Panc1 (cell line): ENCODE results near the gene PDE9A.

Experiments
- CTCF ChIP-seq: fragments of 450-650 bp; IDR thresholded peaks from 2 replicates; pipeline ENCODE4 v1.5.1; 2017; ENCODE audit warnings: mild to moderate bottlenecking
- POLR2AphosphoS5 ChIP-seq: IDR thresholded peaks from 2 replicates; pipeline ENCODE4 v1.6.1; 2012; ENCODE audit warnings: mild to moderate bottlenecking, low read depth, low read length, moderate library complexity
- REST ChIP-seq, 2 experiments: IDR thresholded peaks; 2 replicates each; pipeline ENCODE4 v1.6.1; 2011 to 2012; ENCODE audit warnings: low read depth in 2 of 2, control low read depth in 1 of 2, low read length in 1 of 2, mild to moderate bottlenecking in 1 of 2, moderate library complexity in 1 of 2; ENCODE audit not compliant: insufficient read depth in 1 of 2
- SIN3A ChIP-seq: IDR thresholded peaks from 2 replicates; pipeline ENCODE4 v1.6.1; 2012; ENCODE audit warnings: low read depth, mild to moderate bottlenecking, low read length, moderate library complexity, borderline replicate concordance; ENCODE audit not compliant: insufficient read depth
- TCF7L2 ChIP-seq: IDR thresholded peaks from 2 replicates; pipeline ENCODE4 v1.6.1; 2011; ENCODE audit warnings: mild to moderate bottlenecking, low read depth, low read length, inconsistent platforms

GRCh38 chr21:42747276-42747701, 93.9 kb downstream of the PDE9A start:
- TF ChIP-seq CTCF (no peak), POLR2AphosphoS5 (no peak), SIN3A (no peak), TCF7L2 (no peak), REST (IDR thresholded peaks at IDR 0.05; ENCODE audit: insufficient read depth in 1 of 2, low read depth in 2 of 2, low read length in 1 of 2) (no peak)
